GM21390 (cell line): ENCODE results near the gene SPA17.

Source experiments
- ATAC-seq: cut with Tn5 transposase; IDR thresholded peaks from one replicate; pipeline ENCODE4 v1.9.1; 2021; ENCODE audit not compliant: unreplicated experiment

The SPA17 gene

GRCh38 chr11:124719534-124719933 is 45.8 kb downstream of the SPA17 start:
- ATAC-seq, result no peak

- ATAC-seq, result no peak
Observed at GRCh38 chr11:124722176-124722575, 48.5 kb downstream of the SPA17 start.

GRCh38 chr11:124724979-124725718 is 51.4 kb downstream of the SPA17 start:
- ATAC-seq, result peak; percentile 96

- peak; percentile 15 for ATAC-seq
Observed at GRCh38 chr11:124725719-124726105, 52.0 kb downstream of the SPA17 start.

- no peak for ATAC-seq
Observed at GRCh38 chr11:124727474-124727873, 53.8 kb downstream of the SPA17 start.

GRCh38 chr11:124728134-124728533 is 54.4 kb downstream of the SPA17 start:
- ATAC-seq, result no peak

- ATAC-seq, result no peak
Observed at GRCh38 chr11:124729571-124729970, 55.9 kb downstream of the SPA17 start.

GRCh38 chr11:124732230-124732629 is 58.5 kb downstream of the SPA17 start:
- ATAC-seq, result no peak

GRCh38 chr11:124736736-124737135 is 63.0 kb downstream of the SPA17 start:
- no peak for ATAC-seq

GRCh38 chr11:124737638-124738305 is 64.1 kb downstream of the SPA17 start:
- no peak for ATAC-seq

- no peak for ATAC-seq
Observed at GRCh38 chr11:124738713-124739478, 65.2 kb downstream of the SPA17 start.

- ATAC-seq, result peak; percentile 99
Observed at GRCh38 chr11:124739479-124740276, 66.0 kb downstream of the SPA17 start, which contains the start of gene NRGN. TSS of gene NRGN (plus strand) at chr11:124739942. CDS start at chr11:124740085, 143 bp downstream.

GRCh38 chr11:124740277-124740882 is 66.7 kb downstream of the SPA17 start:
- peak; percentile 40 for ATAC-seq

GRCh38 chr11:124742555-124742954 is 68.9 kb downstream of the SPA17 start:
- no peak for ATAC-seq

GRCh38 chr11:124743050-124743449 is 69.3 kb downstream of the SPA17 start:
- ATAC-seq, result no peak

- ATAC-seq, result no peak
Observed at GRCh38 chr11:124745270-124745834, 71.6 kb downstream of the SPA17 start.

GRCh38 chr11:124745835-124746620 is 72.3 kb downstream of the SPA17 start:
- ATAC-seq, result peak; percentile 25

GRCh38 chr11:124746621-124747243 is 73.0 kb downstream of the SPA17 start:
- ATAC-seq, result peak; percentile 92
